ENCODE results near the gene HOMER2. TPM values are rescaled to one million over a fixed set of nuclear protein-coding genes. Genes with fewer than 3 reads are reported as not detected.
"Not testable (repeated sequence)": the region's sequence is repeated elsewhere in the genome, so short reads cannot be mapped to it uniquely, and the experiment has no call there.

HOMER2 gene
- total RNA-seq = 100 to 1,000 TPM in 2 of 4 donors, 10 to 100 TPM in 2; 81.4 to 120 (median 99.2) TPM

DNA sequence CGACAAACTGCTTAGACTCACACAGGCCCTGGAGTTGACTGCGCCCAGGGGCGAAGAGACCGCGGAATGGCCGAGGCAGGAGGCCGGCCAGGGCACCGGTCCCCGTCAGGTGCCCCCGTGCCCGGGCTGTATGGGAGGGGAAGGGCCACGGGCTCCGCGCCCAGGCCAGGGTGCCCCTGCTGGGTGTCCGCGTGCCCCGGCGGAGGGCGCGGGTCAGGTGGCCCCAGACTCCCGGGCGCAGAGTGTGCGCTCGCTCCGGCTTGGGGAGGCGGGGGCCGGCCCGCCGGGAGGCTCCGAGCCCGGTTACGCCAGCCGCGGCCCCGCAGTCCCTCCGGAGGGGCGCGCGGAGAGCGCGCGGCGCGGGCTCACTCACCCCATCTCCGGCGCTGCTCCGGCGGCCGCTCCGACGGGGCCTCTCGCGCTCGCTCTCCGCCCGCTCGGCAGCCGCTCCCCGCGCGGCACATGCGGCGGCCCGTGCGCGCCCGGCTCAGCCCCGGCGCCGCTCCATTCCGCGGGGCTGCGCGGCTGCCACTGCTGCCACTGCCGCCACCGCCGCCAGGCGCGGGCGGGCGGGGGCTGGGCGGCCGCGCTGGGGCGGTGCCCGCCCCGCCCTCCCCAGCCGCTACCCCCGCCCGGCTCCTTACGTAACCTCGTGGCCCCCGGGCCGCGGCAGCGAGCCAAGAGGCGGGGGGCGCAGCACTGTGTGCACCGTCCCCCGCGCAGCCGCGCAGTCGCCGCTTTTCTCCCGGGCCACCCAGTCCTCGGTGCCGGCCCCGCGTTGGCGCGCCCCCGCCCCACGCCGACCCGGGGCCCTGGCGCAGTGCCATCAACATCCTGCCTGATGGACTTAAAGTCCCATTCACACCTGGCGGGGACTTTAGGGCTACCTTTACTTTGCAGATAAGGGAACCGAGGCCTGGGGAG, at the start of gene HOMER2:
Gene HOMER2 (minus strand): TSS at position 563 of the 924 bp plus-strand sequence. CDS start 185 bp downstream, at position 378.
- H3K36me3 ChIP-seq = no peaks in the 10 kb centered on the region
- TF ChIP-seq POLR2AphosphoS5 (IDR thresholded peaks at IDR 0.05) (no peak), EP300 (IDR thresholded peaks at IDR 0.05) (no peak), POLR2A (IDR thresholded peaks at IDR 0.05) (no peak)
- TF ChIP-seq, protein P1, sequence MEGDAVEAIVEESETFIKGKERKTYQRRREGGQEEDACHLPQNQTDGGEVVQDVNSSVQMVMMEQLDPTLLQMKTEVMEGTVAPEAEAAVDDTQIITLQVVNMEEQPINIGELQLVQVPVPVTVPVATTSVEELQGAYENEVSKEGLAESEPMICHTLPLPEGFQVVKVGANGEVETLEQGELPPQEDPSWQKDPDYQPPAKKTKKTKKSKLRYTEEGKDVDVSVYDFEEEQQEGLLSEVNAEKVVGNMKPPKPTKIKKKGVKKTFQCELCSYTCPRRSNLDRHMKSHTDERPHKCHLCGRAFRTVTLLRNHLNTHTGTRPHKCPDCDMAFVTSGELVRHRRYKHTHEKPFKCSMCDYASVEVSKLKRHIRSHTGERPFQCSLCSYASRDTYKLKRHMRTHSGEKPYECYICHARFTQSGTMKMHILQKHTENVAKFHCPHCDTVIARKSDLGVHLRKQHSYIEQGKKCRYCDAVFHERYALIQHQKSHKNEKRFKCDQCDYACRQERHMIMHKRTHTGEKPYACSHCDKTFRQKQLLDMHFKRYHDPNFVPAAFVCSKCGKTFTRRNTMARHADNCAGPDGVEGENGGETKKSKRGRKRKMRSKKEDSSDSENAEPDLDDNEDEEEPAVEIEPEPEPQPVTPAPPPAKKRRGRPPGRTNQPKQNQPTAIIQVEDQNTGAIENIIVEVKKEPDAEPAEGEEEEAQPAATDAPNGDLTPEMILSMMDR (IDR thresholded peaks at IDR 0.05) = no peak
- 9% methylated on average over 9 of the region's 119 CpGs for WGBS
- no peaks in the 10 kb centered on the region for H3K9me3 ChIP-seq
- H3K27ac ChIP-seq = peak within 1 kb of the TSS; percentile 82
- H3K4me3 ChIP-seq = peak within 1 kb of the TSS; percentile 77
- H3K4me1 ChIP-seq = peaks cover 10% of the 10 kb centered on the region
- peaks cover 10% of the 10 kb centered on the region for H3K27me3 ChIP-seq
- no peak for DNase-seq (ENCODE audit: low spot score in 2 of 2)

- not testable (repeated sequence) for H3K9me3 ChIP-seq; H3K27me3 ChIP-seq; H3K27ac ChIP-seq; H3K4me3 ChIP-seq; DNase-seq (ENCODE audit: low spot score in 2 of 2); H3K4me1 ChIP-seq
- WGBS = 89% methylated on average over 3 of the region's 3 CpGs
- peaks cover 14% of the 10 kb centered on the region for H3K36me3 ChIP-seq
These were observed 48.1 kb upstream of the HOMER2 start for GRCh38 chr15:83000672-83001031.

- TF ChIP-seq POLR2A (IDR thresholded peaks at IDR 0.05) (no peak), EP300 (IDR thresholded peaks at IDR 0.05) (no peak), POLR2AphosphoS5 (IDR thresholded peaks at IDR 0.05) (no peak)
- DNase-seq (ENCODE audit: low spot score in 2 of 2) = no peak
- H3K4me3 ChIP-seq = peak overlapping the region; percentile 14
- no peaks in the 10 kb centered on the region for H3K27me3 ChIP-seq
- peaks cover 8% of the 10 kb centered on the region for H3K4me1 ChIP-seq
- no peak overlapping the region for H3K27ac ChIP-seq
- no peaks in the 10 kb centered on the region for H3K9me3 ChIP-seq
- peaks cover 8% of the 10 kb centered on the region for H3K36me3 ChIP-seq
- 0% methylated on average over 6 of the region's 6 CpGs for WGBS
These were observed 47.6 kb upstream of the HOMER2 start for GRCh38 chr15:82999905-83000671.

GRCh38 chr15:82999426-82999825, 46.9 kb upstream of the HOMER2 start:
- DNase-seq (ENCODE audit: low spot score in 2 of 2) = no peak
- Histone ChIP-seq H3K36me3 (peaks cover 5% of the 10 kb centered on the region), H3K9me3 (no peaks in the 10 kb centered on the region), H3K27me3 (no peaks in the 10 kb centered on the region), H3K4me1 (peaks cover 8% of the 10 kb centered on the region), H3K4me3 (no peak overlapping the region), H3K27ac (no peak overlapping the region)
- TF ChIP-seq, protein P1 (IDR thresholded peaks at IDR 0.05) = no peak
- TF ChIP-seq EP300 (IDR thresholded peaks at IDR 0.05) = no peak
- no peak for TF ChIP-seq POLR2A (IDR thresholded peaks at IDR 0.05)
- WGBS = 75% methylated on average over 6 of the region's 6 CpGs

DNA sequence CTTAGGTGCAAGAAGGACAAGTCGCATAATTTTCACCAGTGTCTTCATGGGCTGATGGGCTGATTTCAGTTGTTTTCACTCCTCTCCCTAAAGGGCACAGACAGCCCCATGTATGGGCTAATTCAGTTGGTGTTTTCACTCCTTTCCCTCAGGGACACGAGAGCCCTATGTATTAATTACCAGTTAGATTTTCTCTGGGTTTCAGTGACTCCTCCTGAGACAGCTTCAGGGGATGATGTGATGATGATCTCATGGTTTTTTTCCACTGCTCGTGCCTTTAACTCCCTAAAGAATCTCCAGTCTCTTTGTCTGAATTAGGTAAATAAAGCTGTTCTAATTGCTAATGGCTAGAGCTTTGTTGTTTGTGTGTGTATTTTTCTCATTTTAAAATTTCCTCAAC, 43.4 kb upstream of the HOMER2 start:
- Histone ChIP-seq H3K27me3 (no peaks in the 10 kb centered on the region), H3K9me3 (no peaks in the 10 kb centered on the region), H3K4me3 (no peak overlapping the region), H3K27ac (no peak overlapping the region), H3K4me1 (peaks cover 8% of the 10 kb centered on the region), H3K36me3 (peaks cover 5% of the 10 kb centered on the region)
- DNase-seq (ENCODE audit: low spot score in 2 of 2) = no peak
- WGBS = 60% methylated on average over 3 of the region's 3 CpGs
- TF ChIP-seq POLR2AphosphoS5 (IDR thresholded peaks at IDR 0.05) (no peak), POLR2A (IDR thresholded peaks at IDR 0.05) (no peak), EP300 (IDR thresholded peaks at IDR 0.05) (no peak)
- TF ChIP-seq, protein P1 (IDR thresholded peaks at IDR 0.05) = no peak

- 94% methylated on average over 2 of the region's 2 CpGs for WGBS
- Histone ChIP-seq H3K4me3 (no peak overlapping the region), H3K4me1 (peaks cover 4% of the 10 kb centered on the region), H3K27me3 (no peaks in the 10 kb centered on the region), H3K36me3 (peaks cover 9% of the 10 kb centered on the region), H3K27ac (no peak overlapping the region), H3K9me3 (no peaks in the 10 kb centered on the region)
- no peak for DNase-seq (ENCODE audit: low spot score in 2 of 2)
- TF ChIP-seq POLR2A (IDR thresholded peaks at IDR 0.05) = no peak
- TF ChIP-seq, protein P1 (IDR thresholded peaks at IDR 0.05) = no peak
- TF ChIP-seq EP300 (IDR thresholded peaks at IDR 0.05) = no peak
- TF ChIP-seq POLR2AphosphoS5 (IDR thresholded peaks at IDR 0.05) = no peak
These were observed 42.6 kb upstream of the HOMER2 start for GRCh38 chr15:82995076-82995475.

Measured in suprapubic skin (tissue), 4 donors.